Stimulated activated CD4-positive, alpha-beta T cell treated with anti-CD3 and anti-CD28 coated beads, Interleukin-4, amount 100 ng/mL, for 4 hours (primary cell): ENCODE measurements around the gene CITED4.

Experiments
- DNase-seq, 2 experiments: peaks; one replicate each; pipeline ENCODE4 v3.0.0-alpha.2; 2020

CITED4 gene

GRCh38 chr1:40831001-40831732, 31.0 kb downstream of the CITED4 start:
- DNase-seq, result no peak

- no peak for DNase-seq
Measured at GRCh38 chr1:40830419-40830943, 31.7 kb downstream of the CITED4 start.

DNA sequence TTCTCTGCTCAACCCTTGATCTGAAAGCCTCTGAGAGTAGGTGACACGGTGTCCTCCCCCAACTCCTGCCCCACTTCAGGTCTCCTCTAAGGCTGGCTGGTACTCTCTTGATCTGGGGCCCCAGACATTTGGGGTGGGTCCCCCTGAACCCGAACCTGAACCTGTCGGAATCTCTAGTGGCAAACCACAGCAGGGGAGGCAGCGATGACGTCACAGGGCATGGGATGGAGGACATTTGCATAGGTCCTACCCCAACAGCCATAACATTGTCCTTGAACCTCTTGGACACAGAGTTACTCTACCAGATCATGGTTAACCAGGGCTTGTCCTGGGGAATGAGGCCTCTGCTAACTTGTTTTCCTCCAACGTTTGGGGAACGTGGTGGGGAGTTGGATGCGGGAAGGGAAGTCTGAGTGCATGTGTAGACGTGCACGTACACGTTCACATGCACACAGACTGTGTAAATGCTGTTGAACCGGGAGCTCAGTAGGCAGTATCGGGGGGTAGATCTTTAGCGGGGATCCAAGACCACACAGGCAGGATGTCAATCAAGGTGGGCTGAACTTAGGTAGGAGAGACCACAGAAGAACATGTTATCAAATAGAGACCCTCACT, 32.4 kb downstream of the CITED4 start:
- no peak for DNase-seq

DNA sequence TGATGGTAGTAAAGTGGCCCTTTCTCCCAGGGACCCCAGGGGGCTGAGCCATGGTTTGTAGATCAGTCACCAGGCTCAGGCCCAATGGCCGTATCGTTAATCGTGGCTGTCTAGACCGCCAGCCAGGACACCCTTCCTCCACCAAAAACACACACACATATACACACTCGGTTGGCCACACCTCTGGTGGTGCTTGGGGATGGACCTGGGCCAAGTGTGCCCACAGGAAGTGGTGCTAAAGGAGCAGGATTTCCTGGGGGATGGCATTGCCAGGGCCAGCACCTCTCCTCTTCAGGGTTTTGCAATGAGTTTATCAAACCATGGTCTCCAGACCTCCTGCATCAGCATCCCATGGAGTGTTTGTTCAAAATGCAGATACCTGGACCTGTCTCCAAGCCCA, 36.2 kb downstream of the CITED4 start:
- no peak for DNase-seq

- no peak for DNase-seq
Measured at GRCh38 chr1:40825435-40825788, 36.8 kb downstream of the CITED4 start.

DNA sequence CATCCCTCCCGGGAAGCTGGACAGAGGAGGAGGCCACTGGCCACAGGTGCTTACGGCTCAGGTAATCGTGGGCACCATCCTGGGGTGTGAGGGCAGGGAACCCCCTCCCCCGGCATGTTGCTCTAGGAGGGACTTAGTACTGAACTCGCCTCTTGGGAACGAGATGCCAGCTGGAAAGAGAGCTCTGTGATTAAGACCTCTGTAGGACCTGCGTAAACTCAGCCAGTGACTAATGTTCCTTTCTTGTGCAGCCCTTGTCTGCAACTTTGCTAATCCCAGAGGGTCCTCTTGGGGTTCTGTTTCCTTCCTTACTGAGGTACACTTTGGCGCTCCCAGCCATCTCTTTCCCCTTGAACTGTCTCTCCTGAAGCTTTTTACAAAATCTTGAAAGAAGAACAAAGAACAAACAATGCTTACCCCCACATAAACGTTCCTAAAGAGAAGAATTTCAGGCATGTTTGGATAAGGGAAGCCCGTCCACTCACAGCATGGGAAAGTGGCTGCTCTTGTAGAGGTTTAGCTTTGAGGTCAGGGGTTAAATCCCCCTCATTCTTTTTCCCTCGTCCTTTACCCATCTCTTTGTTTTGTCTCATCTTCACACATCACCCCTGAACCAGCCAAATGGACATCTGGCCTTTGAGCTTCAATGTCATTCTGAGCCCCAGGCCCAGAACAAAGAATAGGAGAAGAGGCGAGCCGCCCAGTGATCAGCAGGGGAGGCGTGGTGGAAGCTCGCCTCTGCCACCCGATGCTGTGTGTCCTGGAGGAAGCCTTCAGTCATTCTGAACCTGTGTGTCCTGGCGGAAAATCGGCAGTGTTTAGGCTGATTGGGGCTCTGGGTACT, 37.4 kb downstream of the CITED4 start:
- DNase-seq, result no peak

DNA sequence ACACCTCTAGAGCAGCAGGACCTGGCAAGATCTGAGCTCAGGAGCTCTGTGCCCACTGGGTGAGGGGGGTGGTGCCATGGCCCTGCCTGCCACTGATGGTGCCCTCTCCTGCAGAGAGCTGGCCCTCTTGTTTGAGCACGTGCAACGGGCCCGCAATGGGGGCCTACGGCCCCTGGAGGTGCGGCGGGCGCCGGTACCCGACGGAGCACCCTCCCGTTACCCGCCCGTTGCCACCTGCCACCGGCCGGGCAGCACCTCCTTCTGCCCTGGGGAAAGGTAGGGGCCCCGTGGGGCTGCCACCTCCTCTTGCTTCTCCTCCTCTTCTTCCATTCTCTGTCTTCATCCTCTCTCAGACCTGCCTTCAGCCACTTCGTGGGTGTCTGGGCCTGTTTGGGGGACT, 38.2 kb downstream of the CITED4 start:
- DNase-seq, result no peak

- no peak for DNase-seq
Measured at GRCh38 chr1:40823345-40823744, 38.8 kb downstream of the CITED4 start.

- no peak for DNase-seq
Measured at GRCh38 chr1:40822890-40823289, 39.3 kb downstream of the CITED4 start.

GRCh38 chr1:40820911-40821693, 41.1 kb downstream of the CITED4 start:
- no peak for DNase-seq

DNA sequence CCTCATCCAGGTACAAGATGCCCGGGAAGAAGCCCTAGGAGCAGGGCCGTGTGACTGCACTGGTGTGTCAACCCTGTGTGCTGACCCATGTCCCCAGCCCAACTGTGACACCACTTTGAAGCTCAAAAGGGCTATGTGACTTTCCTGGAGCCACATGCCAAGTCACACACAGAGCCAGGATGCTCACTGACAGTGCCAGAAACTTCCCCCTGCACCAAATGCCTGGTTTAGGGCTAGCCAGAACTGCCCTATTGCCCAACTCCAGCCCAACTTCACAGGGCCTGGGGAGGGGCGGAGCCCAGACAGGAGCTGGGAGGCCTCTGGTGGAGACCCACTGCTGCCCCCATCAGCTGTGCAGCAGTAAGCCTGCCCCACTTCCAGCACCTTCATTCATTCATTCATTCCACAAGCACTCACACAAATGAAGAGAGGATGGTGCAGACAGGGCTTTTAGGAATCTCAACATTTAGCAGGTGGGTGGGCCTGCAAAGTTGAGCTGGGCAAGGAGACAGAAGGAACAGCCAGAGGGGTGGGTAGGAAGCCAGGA, 41.8 kb downstream of the CITED4 start:
- no peak for DNase-seq

- DNase-seq, result no peak
Measured at GRCh38 chr1:40819101-40819500, 43.1 kb downstream of the CITED4 start.

- DNase-seq, result peak; percentile 79 to 84
Measured at GRCh38 chr1:40818264-40818961, 43.8 kb downstream of the CITED4 start.

- no peak for DNase-seq
Measured at GRCh38 chr1:40817791-40818263, 44.3 kb downstream of the CITED4 start.

DNA sequence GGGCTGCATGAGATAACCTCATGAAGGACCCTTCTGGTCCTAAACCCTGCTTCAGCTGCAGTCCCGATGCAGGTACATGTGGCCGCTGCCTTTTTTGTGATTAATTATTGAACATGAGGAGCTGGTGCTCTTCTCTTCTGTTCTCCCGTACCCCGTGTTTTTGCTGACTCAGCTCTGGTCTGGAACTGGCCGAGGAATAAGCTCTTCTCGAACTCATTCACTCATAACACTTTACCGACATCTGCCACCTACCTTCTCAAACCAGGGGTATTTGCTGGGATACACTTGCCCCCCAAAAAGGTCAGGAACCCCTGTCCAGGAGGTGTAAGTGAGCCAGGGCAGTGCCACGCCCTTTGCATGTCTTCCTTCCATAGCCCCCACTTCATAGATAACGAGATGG, 46.7 kb downstream of the CITED4 start:
- DNase-seq, result no peak
